Fibroblast of pulmonary artery (primary cell): ENCODE results near the gene JAKMIP1.

Experiments used
- DNase-seq: peaks from one replicate; pipeline ENCODE4 v3.0.0-alpha.2; 2010; ENCODE audit warnings: low read depth
- H3K4me3 ChIP-seq: replicated peaks from 2 replicates; pipeline ENCODE4 v1.5.1; 2011; ENCODE audit warnings: low read depth, mild to moderate bottlenecking, control low read depth, low read length, moderate library complexity
- CTCF ChIP-seq: IDR thresholded peaks from 2 replicates; pipeline ENCODE4 v1.5.1; 2011; ENCODE audit warnings: mild to moderate bottlenecking, control low read depth, low read length, inconsistent platforms; ENCODE audit errors: missing control alignments

JAKMIP1 gene

DNA sequence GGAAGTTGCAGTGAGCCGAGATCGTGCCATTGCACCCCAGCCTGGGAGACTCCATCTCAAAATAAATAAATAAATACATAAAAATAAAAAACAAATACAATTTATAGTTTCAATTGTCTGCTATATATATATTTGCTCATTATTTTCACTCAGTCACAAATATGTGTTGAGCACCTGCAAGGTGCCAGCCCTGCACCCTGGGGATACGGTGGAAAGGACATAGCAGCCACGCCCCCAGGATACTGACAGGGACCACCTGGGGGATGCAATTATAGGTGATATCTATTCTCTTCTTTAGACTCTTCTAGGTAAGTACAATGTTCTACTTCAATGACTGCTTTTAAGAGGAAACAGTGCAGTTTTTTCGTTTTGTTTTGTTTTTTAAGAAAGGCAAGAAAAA, 85.0 kb downstream of the JAKMIP1 start:
- TF ChIP-seq CTCF, result no peak
- no peak for DNase-seq
- H3K4me3 ChIP-seq, result no peak overlapping the region

GRCh38 chr4:6114601-6115000, 85.7 kb downstream of the JAKMIP1 start:
- H3K4me3 ChIP-seq, result no peak overlapping the region
- no peak for TF ChIP-seq CTCF
- DNase-seq, result no peak

DNA sequence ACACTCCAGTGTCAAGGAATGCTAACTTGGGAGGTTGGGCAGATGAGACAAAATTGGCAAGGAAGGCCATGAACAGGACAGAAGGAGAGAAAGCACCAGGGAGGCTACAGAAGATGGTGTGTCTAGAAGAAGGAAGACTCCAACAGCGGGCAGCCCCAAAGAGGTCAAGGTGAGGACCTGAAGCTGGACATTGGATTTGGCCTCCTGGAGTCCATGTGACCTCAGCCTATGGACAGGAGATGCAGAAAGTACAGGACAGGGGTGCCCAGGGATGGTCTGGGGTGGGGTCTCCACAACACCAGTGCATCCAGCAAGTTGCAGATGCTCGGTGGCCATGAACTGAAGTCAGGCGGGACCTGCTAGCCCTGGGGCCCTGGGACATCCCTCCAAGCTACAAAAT, 86.2 kb downstream of the JAKMIP1 start:
- no peak for DNase-seq
- H3K4me3 ChIP-seq, result no peak overlapping the region
- no peak for TF ChIP-seq CTCF

- no peak overlapping the region for H3K4me3 ChIP-seq
- TF ChIP-seq CTCF, result no peak
Measured at GRCh38 chr4:6113641-6114040, 86.7 kb downstream of the JAKMIP1 start.

DNA sequence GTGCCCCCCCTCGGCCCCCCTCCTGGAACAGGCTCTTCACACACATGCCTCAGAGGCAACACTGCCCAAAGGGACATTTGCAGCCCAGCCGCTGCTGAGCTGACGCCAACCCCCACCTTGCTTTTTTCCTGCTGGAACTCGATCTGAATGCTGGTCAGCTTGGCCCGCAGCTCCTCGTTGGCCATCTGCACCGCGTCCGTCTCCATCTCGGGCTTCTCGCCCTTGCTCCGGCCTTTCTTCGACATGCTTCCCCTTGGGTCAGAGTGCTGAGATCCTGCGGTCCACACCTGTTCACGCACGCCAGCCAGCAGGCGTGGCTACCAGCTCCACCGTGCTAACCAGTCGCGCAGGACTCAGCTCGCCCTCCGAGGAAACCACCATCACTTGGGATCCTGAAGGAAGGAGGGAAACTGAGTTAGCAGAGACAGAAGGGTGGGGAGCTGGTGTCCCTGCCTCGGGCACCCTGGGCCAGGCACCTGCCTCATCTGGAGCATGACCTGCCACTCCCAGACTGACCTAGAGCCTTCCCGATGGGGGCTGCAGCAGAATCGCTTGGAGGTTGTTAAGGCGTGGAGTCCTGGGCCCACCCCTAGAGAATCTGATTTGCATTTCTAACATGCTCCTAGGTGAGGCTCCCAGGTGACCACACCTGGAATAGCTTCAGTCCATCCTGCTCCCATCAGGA, 87.6 kb downstream of the JAKMIP1 start:
- TF ChIP-seq CTCF, result no peak
- no peak for DNase-seq
- no peak overlapping the region for H3K4me3 ChIP-seq

More at GRCh38 chr4:6113641-6114040, 86.7 kb downstream of the JAKMIP1 start:
- DNase-seq, result no peak

- H3K4me3 ChIP-seq, result no peak overlapping the region
- DNase-seq, result no peak
- TF ChIP-seq CTCF, result no peak
Measured at GRCh38 chr4:6111354-6111960, 88.9 kb downstream of the JAKMIP1 start.
